GM12892 (cell line): Measurements from ENCODE around the gene LRIF1.

Experiments
- POLR2A ChIP-seq: IDR thresholded peaks from 2 replicates; pipeline ENCODE4 v1.6.1; 2011; ENCODE audit warnings: low read depth, low read length, control low read depth
- TAF1 ChIP-seq: IDR thresholded peaks from 2 replicates; pipeline ENCODE4 v1.6.1; 2011; ENCODE audit warnings: low read depth, mild to moderate bottlenecking, control low read depth, low read length, borderline replicate concordance

DNA sequence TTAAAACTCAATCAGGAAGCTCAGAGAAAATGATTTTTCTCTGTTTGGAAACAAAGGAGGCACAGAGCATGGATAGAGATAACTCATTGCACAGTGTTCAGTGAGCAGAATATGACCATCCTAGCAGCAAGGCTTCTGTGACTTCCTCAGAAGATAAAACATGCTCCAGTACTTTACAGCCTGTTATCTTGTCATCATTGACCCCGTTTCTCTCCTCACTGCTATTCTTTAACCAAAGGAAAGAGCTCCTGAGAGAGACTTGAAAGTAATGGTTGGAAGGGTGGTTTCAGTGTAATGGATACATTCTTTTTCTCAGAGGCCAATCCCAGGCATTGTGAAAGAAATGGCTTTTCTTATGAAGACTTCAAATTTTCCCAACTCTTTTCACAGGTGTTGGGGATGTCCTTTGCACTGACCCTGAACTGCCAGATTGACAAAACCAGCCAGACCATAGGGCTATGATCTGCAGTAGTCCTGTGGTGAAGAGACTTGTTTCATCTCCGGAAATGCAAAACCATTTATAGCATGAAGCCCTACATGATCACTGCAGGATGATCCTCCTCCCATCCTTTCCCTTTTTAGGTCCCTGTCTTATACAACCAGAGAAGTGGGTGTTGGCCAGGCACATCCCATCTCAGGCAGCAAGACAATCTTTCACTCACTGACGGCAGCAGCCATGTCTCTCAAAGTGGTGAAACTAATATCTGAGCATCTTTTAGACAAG lies 64.8 kb downstream of the LRIF1 start:
- TF ChIP-seq TAF1, result no peak
- no peak for TF ChIP-seq POLR2A
